Adrenal gland (tissue), 12 donors: Measurements from ENCODE around the gene GRID1. TPM values are rescaled to one million over a fixed set of nuclear protein-coding genes. Genes with fewer than 3 reads are reported as not detected.

Source experiments
- DNase-seq, 7 donors: peaks; one replicate each; pipeline ENCODE4 v3.0.0-alpha.2; 2019 to 2020
- H3K27ac ChIP-seq, 5 donors: fragments of 200-600 bp; sonication (generic) in 4 of 5; 1 replicate in 3 of 5; 2 replicates in 2 of 5; pipeline versions ENCODE4 v1.5.1 to v1.8.0; 2016 to 2020; ENCODE audit warnings: mild to moderate bottlenecking in 1 of 5
- H3K27me3 ChIP-seq: fragments of 200-600 bp; 2 replicates; pipeline ENCODE4 v1.8.0; 2021
- H3K36me3 ChIP-seq, 2 donors: fragments of 200-600 bp; replicated peaks in 1 of 2; 1 replicate in 1 of 2; 2 replicates in 1 of 2; pipeline versions ENCODE4 v1.5.1 to v1.8.0; 2018 to 2022
- H3K4me1 ChIP-seq, 2 donors: fragments of 200-600 bp; replicated peaks in 1 of 2; 1 replicate in 1 of 2; 2 replicates in 1 of 2; pipeline versions ENCODE4 v1.5.1 to v1.8.0; 2018 to 2021
- H3K4me3 ChIP-seq, 4 donors: fragments of 200-600 bp; sonication (generic) in 3 of 4; one replicate each; pipeline ENCODE4 v1.5.1; 2016 to 2018
- H3K9me3 ChIP-seq, 3 donors: fragments of 200-600 bp; sonication (generic) in 1 of 3; replicated peaks in 1 of 3; 1 replicate in 2 of 3; 2 replicates in 1 of 3; pipeline versions ENCODE4 v1.5.1 to v1.8.0; 2016 to 2021
- CTCF ChIP-seq, 6 experiments: fragments of 450-650 bp in 4 of 6; fragments of 200-600 bp in 2 of 6; sonication (generic) in 1 of 6; IDR thresholded peaks; 1 replicate in 5 of 6; 2 replicates in 1 of 6; pipeline versions ENCODE4 v1.5.1 to v1.8.0; 2016 to 2021; ENCODE audit warnings: antibody characterized with exemption in 6 of 6, mild to moderate bottlenecking in 2 of 6, moderate library complexity in 1 of 6
- POLR2A ChIP-seq, 2 donors: fragments of 450-650 bp; IDR thresholded peaks; one replicate each; pipeline ENCODE4 v1.6.1; 2017; ENCODE audit warnings: antibody characterized with exemption in 2 of 2, mild to moderate bottlenecking in 2 of 2, moderate library complexity in 1 of 2
- WGBS, 4 donors: extraction: QIAGEN DNeasy Blood & Tissue Kit in 2 of 4; methylation state at CpG; one replicate each; pipeline versions ENCODE4 v1.1.5 to v1.1.7; 2013 to 2017; 5-methylcytosine and 5-hydroxymethylcytosine counted together
- intact Hi-C, 2 donors: fragments of 100-400 bp; cut with DNase I; formaldehyde crosslinking; loops; one replicate each; pipeline versions ENCODE4 v1.14.1 to v1.15.0; 2022 to 2023
- polyA plus RNA-seq, 3 donors: library from polyadenylated mRNA; stranded (reverse); fragments of 200-250 nt in 2 of 3; fragments of 350-450 nt in 1 of 3; fragmentation: Illumina TruSeq in 1 of 3; extraction: RNeasy Lipid Tissue Mini Kit (QIAGEN cat#74804) in 1 of 3; gene quantifications; one replicate each; pipeline ENCODE4 v1.2.3, GENCODE V29; 2013 to 2014
- total RNA-seq, 9 donors: library from RNA; depleted of rRNA in 4 of 9; stranded (reverse); fragments of >200 nt in 4 of 9; fragments of 120-200 nt in 1 of 9; fragmentation: NEBNext Ultra II Directional in 1 of 9; extraction: Animal tissue kit (Norgen Biotek cat#: 25700) in 1 of 9; gene quantifications; one replicate each; pipeline versions ENCODE4 v1.1.0 to v1.2.4, GENCODE V29; 2013 to 2023
- donor health status: healthy with polysubstance abuse.
- donor health status: Bipolar disorder and iron deficiency.
- donor health status: DM: yes; HTN: yes; CAD: no.
- donor health status: DM: no; HTN: no; CAD: no.
- donor health status: DM: no; HTN: no; CAD: no.
- donor health status: DM: yes; HTN: yes; CAD: no.

Gene GRID1
- total and polyA plus RNA-seq, 12 donors, result 2.2 to 8.0 (median 4.1) TPM

- TF ChIP-seq CTCF (IDR thresholded peaks at IDR 0.05) (no peak), POLR2A (IDR thresholded peaks at IDR 0.05) (no peak)
- H3K36me3 ChIP-seq, result no peaks in the 10 kb centered on the region
- no peaks in the 10 kb centered on the region for H3K27me3 ChIP-seq
- 63 to 83% (median 79%) methylated on average over 2 of the region's 2 CpGs for WGBS, 4 donors
- no peak overlapping the region for H3K27ac ChIP-seq
- intact Hi-C loops, result no loop called here
- no peak overlapping the region for H3K4me3 ChIP-seq
- H3K4me1 ChIP-seq, result no peaks in the 10 kb centered on the region
- H3K9me3 ChIP-seq, result no peaks in the 10 kb centered on the region
- no peak for DNase-seq
Measured at GRCh38 chr10:85900487-85900886, 466.1 kb downstream of the GRID1 start.

DNA sequence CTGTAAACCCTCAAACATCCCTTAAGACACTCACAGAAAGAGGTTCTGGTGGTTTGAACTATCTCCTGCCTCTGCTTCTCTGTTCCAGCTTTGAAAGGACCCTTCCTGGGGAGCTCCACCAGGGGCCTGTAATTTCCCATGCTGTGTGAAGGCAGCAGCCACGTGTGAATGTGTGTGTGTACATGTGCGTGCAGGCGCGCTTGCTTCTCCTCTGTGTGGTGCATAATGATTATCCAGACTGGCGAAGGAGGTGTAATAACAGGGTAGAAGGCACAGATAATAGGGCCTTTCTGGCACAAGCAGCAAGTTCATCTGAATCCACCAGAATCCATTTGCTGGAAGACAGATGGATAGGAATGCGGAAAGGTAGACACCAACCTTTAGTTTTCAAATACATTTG lies 466.5 kb downstream of the GRID1 start:
- TF ChIP-seq POLR2A (IDR thresholded peaks at IDR 0.05) (no peak), CTCF (IDR thresholded peaks at IDR 0.05) (no peak)
- Histone ChIP-seq H3K27me3 (no peaks in the 10 kb centered on the region), H3K27ac (no peak overlapping the region), H3K9me3 (no peaks in the 10 kb centered on the region), H3K36me3 (no peaks in the 10 kb centered on the region), H3K4me1 (no peaks in the 10 kb centered on the region), H3K4me3 (no peak overlapping the region)
- WGBS, 4 donors, result 78 to 89% (median 88%) methylated on average over 6 of the region's 6 CpGs
- intact Hi-C loops, result no loop called here
- no peak for DNase-seq

DNA sequence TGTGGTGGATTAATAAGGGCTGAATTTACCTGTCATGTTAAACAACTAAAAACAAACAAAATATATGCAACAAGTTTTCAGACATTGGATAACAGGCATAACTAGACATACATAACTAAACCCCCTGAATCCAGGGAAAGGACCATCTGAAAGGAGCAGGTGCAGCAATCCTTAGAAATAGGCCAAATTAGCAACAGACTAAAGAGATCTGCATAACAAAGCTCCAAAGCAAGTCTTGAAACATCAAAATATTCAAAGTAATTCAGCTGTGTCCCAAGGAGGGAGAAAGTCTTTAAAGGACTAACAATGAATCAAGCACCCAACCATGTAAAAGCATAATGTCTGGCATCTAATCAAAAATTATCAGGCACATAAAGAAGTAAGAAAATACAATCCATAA lies 475.1 kb downstream of the GRID1 start:
- TF ChIP-seq POLR2A (IDR thresholded peaks at IDR 0.05), result no peak
- no peak for TF ChIP-seq CTCF (IDR thresholded peaks at IDR 0.05)
- H3K4me1 ChIP-seq, result no peaks in the 10 kb centered on the region
- no peaks in the 10 kb centered on the region for H3K27me3 ChIP-seq
- no peak overlapping the region for H3K4me3 ChIP-seq
- no peak for DNase-seq
- peaks cover 0 to 4% (median 0%) of the 10 kb centered on the region in 3 donors for H3K9me3 ChIP-seq
- H3K27ac ChIP-seq, result no peak overlapping the region
- intact Hi-C loops, result no loop called here
- H3K36me3 ChIP-seq, result no peaks in the 10 kb centered on the region

DNA sequence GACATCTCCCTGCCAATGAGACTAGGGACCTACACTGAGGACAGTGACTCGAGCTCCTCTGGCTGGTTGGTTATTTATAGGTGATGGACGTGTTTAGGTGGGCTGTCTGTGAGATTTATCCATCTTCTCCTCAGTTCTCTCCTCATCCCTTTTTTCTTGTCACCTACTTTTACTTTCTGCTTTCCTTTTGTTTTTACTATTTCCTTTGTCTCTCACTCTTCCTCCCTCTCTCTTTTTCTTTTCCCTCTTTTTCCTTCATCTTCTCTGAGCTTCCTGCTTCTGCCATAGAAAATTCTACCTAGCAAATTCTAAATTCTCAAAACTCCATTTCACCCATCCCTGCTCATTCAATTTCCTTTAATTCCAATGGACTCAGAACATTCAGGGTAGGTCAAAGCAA lies 478.0 kb downstream of the GRID1 start:
- Histone ChIP-seq H3K27me3 (no peaks in the 10 kb centered on the region), H3K4me1 (no peaks in the 10 kb centered on the region), H3K36me3 (no peaks in the 10 kb centered on the region), H3K27ac (no peak overlapping the region), H3K9me3 (peaks cover 0 to 4% (median 0%) of the 10 kb centered on the region in 3 donors), H3K4me3 (no peak overlapping the region)
- TF ChIP-seq POLR2A (IDR thresholded peaks at IDR 0.05) (no peak), CTCF (IDR thresholded peaks at IDR 0.05) (no peak)
- no peak for DNase-seq
- intact Hi-C loops, result no loop called here
- WGBS, 4 donors, result 53 to 89% (median 78%) methylated on average over 2 of the region's 2 CpGs
